ENCODE results near the gene FAM162A.

Gene FAM162A

GRCh38 chr3:122395582-122395981 lies 11.6 kb downstream of the FAM162A start:
- H3K4me3 Mint-ChIP-seq: no peak overlapping the region
- no peak overlapping the region for H3K27ac Mint-ChIP-seq
- H3K9me3 Mint-ChIP-seq: no peaks in the 10 kb centered on the region
- H3K36me3 Mint-ChIP-seq (ENCODE audit: low read depth): no peaks in the 10 kb centered on the region
- H3K4me1 Mint-ChIP-seq: no peaks in the 10 kb centered on the region
- H3K27me3 Mint-ChIP-seq (ENCODE audit: low read depth): no peaks in the 10 kb centered on the region
- no peak for TF ChIP-seq CTCF (IDR thresholded peaks at IDR 0.05; ENCODE audit: unreplicated experiment in 3 of 3)

- no peak overlapping the region for H3K27ac Mint-ChIP-seq
- no peaks in the 10 kb centered on the region for H3K27me3 Mint-ChIP-seq (ENCODE audit: low read depth)
- H3K36me3 Mint-ChIP-seq (ENCODE audit: low read depth): no peaks in the 10 kb centered on the region
- H3K4me3 Mint-ChIP-seq: no peak overlapping the region
- no peak for TF ChIP-seq CTCF (IDR thresholded peaks at IDR 0.05; ENCODE audit: unreplicated experiment in 3 of 3)
- no peaks in the 10 kb centered on the region for H3K4me1 Mint-ChIP-seq
- no peaks in the 10 kb centered on the region for H3K9me3 Mint-ChIP-seq
These were observed 12.5 kb downstream of the FAM162A start for GRCh38 chr3:122396511-122396910.

GRCh38 chr3:122397201-122397600 lies 13.2 kb downstream of the FAM162A start:
- Mint-ChIP-seq H3K27ac (no peak overlapping the region), H3K27me3 (ENCODE audit: low read depth) (no peaks in the 10 kb centered on the region), H3K4me3 (no peak overlapping the region), H3K4me1 (no peaks in the 10 kb centered on the region), H3K36me3 (ENCODE audit: low read depth) (no peaks in the 10 kb centered on the region), H3K9me3 (no peaks in the 10 kb centered on the region)
- TF ChIP-seq CTCF (IDR thresholded peaks at IDR 0.05; ENCODE audit: unreplicated experiment in 3 of 3): no peak

- Mint-ChIP-seq H3K36me3 (ENCODE audit: low read depth) (peaks cover 3% of the 10 kb centered on the region), H3K27ac (no peak overlapping the region), H3K27me3 (ENCODE audit: low read depth) (no peaks in the 10 kb centered on the region), H3K4me3 (no peak overlapping the region), H3K4me1 (no peaks in the 10 kb centered on the region), H3K9me3 (no peaks in the 10 kb centered on the region)
- no peak for TF ChIP-seq CTCF (IDR thresholded peaks at IDR 0.05; ENCODE audit: unreplicated experiment in 3 of 3)
These were observed 14.9 kb downstream of the FAM162A start for GRCh38 chr3:122398920-122399319.

- TF ChIP-seq CTCF (IDR thresholded peaks at IDR 0.05; ENCODE audit: unreplicated experiment in 3 of 3): no peak
- peaks cover 16% of the 10 kb centered on the region for H3K36me3 Mint-ChIP-seq (ENCODE audit: low read depth)
- H3K9me3 Mint-ChIP-seq: no peaks in the 10 kb centered on the region
- H3K4me1 Mint-ChIP-seq: no peaks in the 10 kb centered on the region
- H3K27me3 Mint-ChIP-seq (ENCODE audit: low read depth): no peaks in the 10 kb centered on the region
- no peak overlapping the region for H3K4me3 Mint-ChIP-seq
- H3K27ac Mint-ChIP-seq: no peak overlapping the region
These were observed 19.5 kb downstream of the FAM162A start for GRCh38 chr3:122403489-122403888.

GRCh38 chr3:122405015-122405414 lies 21.0 kb downstream of the FAM162A start:
- Mint-ChIP-seq H3K27me3 (ENCODE audit: low read depth) (no peaks in the 10 kb centered on the region), H3K4me1 (no peaks in the 10 kb centered on the region), H3K4me3 (no peak overlapping the region)

More at GRCh38 chr3:122405015-122405414, 21.0 kb downstream of the FAM162A start:
- Mint-ChIP-seq H3K27ac (no peak overlapping the region), H3K9me3 (no peaks in the 10 kb centered on the region), H3K36me3 (ENCODE audit: low read depth) (peaks cover 23% of the 10 kb centered on the region)
- no peak for TF ChIP-seq CTCF (IDR thresholded peaks at IDR 0.05; ENCODE audit: unreplicated experiment in 3 of 3)

Data from nephron (organoid).